Activated CD8-positive, alpha-beta memory T cell treated with anti-CD3 and anti-CD28 coated beads for 48 hours (primary cell): ENCODE data around the gene MFAP1.

ENCODE experiments used
- DNase-seq, 3 experiments: peaks; one replicate each; pipeline ENCODE4 v3.0.0-alpha.2; 2020; ENCODE audit warnings: low read depth in 2 of 3, low spot score in 2 of 3

The MFAP1 gene

GRCh38 chr15:43776718-43777266 is 47.7 kb downstream of the MFAP1 start, which contains the start of gene ELL3:
TSS of gene ELL3 (minus strand) at chr15:43776966. CDS start at chr15:43776901, 65 bp downstream.
- peak; percentile 52 to 65 (median 64) for DNase-seq

GRCh38 chr15:43776101-43776717 is 48.3 kb downstream of the MFAP1 start:
- no peak for DNase-seq

- no peak for DNase-seq
Measured at GRCh38 chr15:43775411-43775965, 49.0 kb downstream of the MFAP1 start.

- DNase-seq, result no peak
Measured at GRCh38 chr15:43774062-43774461, 50.4 kb downstream of the MFAP1 start.

GRCh38 chr15:43772624-43773023 is 51.9 kb downstream of the MFAP1 start:
- DNase-seq, result no peak

- DNase-seq, result no peak
Measured at GRCh38 chr15:43771816-43772215, 52.7 kb downstream of the MFAP1 start.

- DNase-seq, result no peak
Measured at GRCh38 chr15:43769584-43770228, 54.8 kb downstream of the MFAP1 start.

- DNase-seq, result no peak
Measured at GRCh38 chr15:43763819-43764446, 60.6 kb downstream of the MFAP1 start.

- DNase-seq, result no peak
Measured at GRCh38 chr15:43762824-43763223, 61.7 kb downstream of the MFAP1 start.
